ENCODE data around the gene VDR.
A peak's percentile ranks its signal among the peaks of the same experiment; 100 is the strongest.

The VDR gene

GRCh38 chr12:47864646-47865235 is 40.1 kb downstream of the VDR start:
- DNase-seq, result no peak

GRCh38 chr12:47863985-47864384 is 40.8 kb downstream of the VDR start:
- DNase-seq, result no peak

GRCh38 chr12:47863467-47863866 is 41.3 kb downstream of the VDR start:
- DNase-seq, result no peak

- no peak for DNase-seq
These were observed 41.9 kb downstream of the VDR start for GRCh38 chr12:47862881-47863280.

GRCh38 chr12:47862167-47862750 is 42.5 kb downstream of the VDR start:
- no peak for DNase-seq

- DNase-seq, result no peak
These were observed 43.9 kb downstream of the VDR start for GRCh38 chr12:47860873-47861272.

- no peak for DNase-seq
These were observed 44.4 kb downstream of the VDR start for GRCh38 chr12:47860279-47860841.

- no peak for DNase-seq
These were observed 46.1 kb downstream of the VDR start for GRCh38 chr12:47858511-47859266.

GRCh38 chr12:47856721-47857575 is 47.8 kb downstream of the VDR start:
- DNase-seq, result no peak

- no peak for DNase-seq
These were observed 48.7 kb downstream of the VDR start for GRCh38 chr12:47856094-47856493.

GRCh38 chr12:47855502-47855901 is 49.3 kb downstream of the VDR start:
- no peak for DNase-seq

- no peak for DNase-seq
These were observed 50.3 kb downstream of the VDR start for GRCh38 chr12:47854531-47854930.

GRCh38 chr12:47852096-47852571 is 52.7 kb downstream of the VDR start:
- no peak for DNase-seq

- no peak for DNase-seq
These were observed 53.4 kb downstream of the VDR start for GRCh38 chr12:47851303-47851952.

- no peak for DNase-seq
These were observed 54.4 kb downstream of the VDR start for GRCh38 chr12:47850153-47851084.

- DNase-seq, result no peak
These were observed 55.5 kb downstream of the VDR start for GRCh38 chr12:47849261-47849660.

GRCh38 chr12:47848853-47849252 is 55.9 kb downstream of the VDR start:
- no peak for DNase-seq

GRCh38 chr12:47846294-47846996 is 58.3 kb downstream of the VDR start:
- DNase-seq, result no peak

- DNase-seq, result no peak
These were observed 59.7 kb downstream of the VDR start for GRCh38 chr12:47845081-47845480.

- peak in 1 of 2 experiments; percentile 27 for DNase-seq
These were observed 60.4 kb downstream of the VDR start for GRCh38 chr12:47844264-47845019.
